DND-41 (cell line): ENCODE measurements around the gene GRIK3.

Experiments used
- EZH2 ChIP-seq: IDR thresholded peaks from 3 replicates; pipeline ENCODE4 v1.6.1; 2012; ENCODE audit warnings: borderline replicate concordance, low read depth, mild to moderate bottlenecking, moderate library complexity, low read length, inconsistent platforms; ENCODE audit not compliant: severe bottlenecking
- TF ChIP-seq, protein P1 (sequence below): IDR thresholded peaks from 2 replicates; pipeline ENCODE4 v1.5.1; 2012; ENCODE audit warnings: borderline replicate concordance, low read length, moderate library complexity, mild to moderate bottlenecking; ENCODE audit not compliant: poor library complexity, severe bottlenecking; ENCODE audit errors: extremely low read depth

DNA sequence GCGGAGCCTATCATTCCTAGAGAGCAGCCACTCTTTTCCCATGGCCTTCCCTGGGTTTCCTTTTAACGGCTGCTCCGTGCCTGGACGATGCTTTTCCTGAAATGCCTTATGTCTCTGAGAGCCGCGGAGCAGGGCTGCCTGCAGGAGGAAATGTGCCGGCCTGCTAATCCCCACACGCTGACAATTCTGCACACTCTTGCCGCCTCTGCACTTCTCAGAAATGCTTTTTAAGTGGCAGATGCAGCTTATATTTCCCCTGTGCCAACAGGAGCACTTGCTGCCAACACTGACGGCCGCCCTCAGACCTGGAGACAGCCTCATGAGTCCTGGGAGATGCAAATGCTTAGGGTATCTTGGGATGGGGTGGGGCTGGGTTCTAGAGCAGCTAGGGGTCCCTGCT is 253.2 kb downstream of the GRIK3 start:
- TF ChIP-seq, protein P1, sequence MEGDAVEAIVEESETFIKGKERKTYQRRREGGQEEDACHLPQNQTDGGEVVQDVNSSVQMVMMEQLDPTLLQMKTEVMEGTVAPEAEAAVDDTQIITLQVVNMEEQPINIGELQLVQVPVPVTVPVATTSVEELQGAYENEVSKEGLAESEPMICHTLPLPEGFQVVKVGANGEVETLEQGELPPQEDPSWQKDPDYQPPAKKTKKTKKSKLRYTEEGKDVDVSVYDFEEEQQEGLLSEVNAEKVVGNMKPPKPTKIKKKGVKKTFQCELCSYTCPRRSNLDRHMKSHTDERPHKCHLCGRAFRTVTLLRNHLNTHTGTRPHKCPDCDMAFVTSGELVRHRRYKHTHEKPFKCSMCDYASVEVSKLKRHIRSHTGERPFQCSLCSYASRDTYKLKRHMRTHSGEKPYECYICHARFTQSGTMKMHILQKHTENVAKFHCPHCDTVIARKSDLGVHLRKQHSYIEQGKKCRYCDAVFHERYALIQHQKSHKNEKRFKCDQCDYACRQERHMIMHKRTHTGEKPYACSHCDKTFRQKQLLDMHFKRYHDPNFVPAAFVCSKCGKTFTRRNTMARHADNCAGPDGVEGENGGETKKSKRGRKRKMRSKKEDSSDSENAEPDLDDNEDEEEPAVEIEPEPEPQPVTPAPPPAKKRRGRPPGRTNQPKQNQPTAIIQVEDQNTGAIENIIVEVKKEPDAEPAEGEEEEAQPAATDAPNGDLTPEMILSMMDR, result no peak
- TF ChIP-seq EZH2, result no peak
